ENCODE measurements around the gene RPL23.

- TF ChIP-seq REST (IDR thresholded peaks at IDR 0.05; ENCODE audit: low read depth), result no peak
- TF ChIP-seq CTCF (IDR thresholded peaks at IDR 0.05 in 2 of 3, conservative IDR thresholded peaks at IDR 0.05 in 1 of 3; ENCODE audit: borderline replicate concordance in 1 of 3, insufficient read depth in 1 of 3, low read depth in 2 of 3, low read length in 2 of 3), result no peak
- no peak for TF ChIP-seq ELF1 (IDR thresholded peaks at IDR 0.05; ENCODE audit: borderline replicate concordance, low read depth)
- TF ChIP-seq MAX (IDR thresholded peaks at IDR 0.05), result no peak
- TF ChIP-seq POLR2A (IDR thresholded peaks at IDR 0.05; ENCODE audit: borderline replicate concordance, extremely low read depth, insufficient read depth, insufficient read length), result no peak
- no peak for TF ChIP-seq TCF7L2 (IDR thresholded peaks at IDR 0.05; ENCODE audit: borderline replicate concordance, extremely low read depth, insufficient read depth, insufficient read length)
- TF ChIP-seq EZH2 (IDR thresholded peaks at IDR 0.05), result no peak
- no peak for TF ChIP-seq ZFX (IDR thresholded peaks at IDR 0.05)
- no peak for TF ChIP-seq EZH2phosphoT487 (IDR thresholded peaks at IDR 0.05; ENCODE audit: borderline replicate concordance)
- TF ChIP-seq YY1 (IDR thresholded peaks at IDR 0.05; ENCODE audit: extremely low read depth, insufficient replicate concordance, low read depth, low read length), result no peak
Observed at GRCh38 chr17:38893607-38894006, 40.1 kb upstream of the RPL23 start.
